GM18508 (cell line): ENCODE measurements around the gene SLC6A5.

ENCODE experiments used
- ATAC-seq: cut with Tn5 transposase; IDR thresholded peaks from one replicate; pipeline ENCODE4 v1.9.1; 2021; ENCODE audit warnings: moderate number of reproducible peaks; ENCODE audit not compliant: insufficient read depth, unreplicated experiment

The SLC6A5 gene

GRCh38 chr11:20596205-20597153 lies 2.9 kb upstream of the SLC6A5 start:
- no peak for ATAC-seq

GRCh38 chr11:20597154-20597679 lies 2.2 kb upstream of the SLC6A5 start:
- no peak for ATAC-seq

GRCh38 chr11:20597680-20598484 lies 1.5 kb upstream of the SLC6A5 start:
- no peak for ATAC-seq

- ATAC-seq = no peak
Measured at GRCh38 chr11:20598492-20598891, 916 bp upstream of the SLC6A5 start.

GRCh38 chr11:20600020-20600346 lies 575 bp downstream of the SLC6A5 start:
- no peak for ATAC-seq

GRCh38 chr11:20600551-20600950 lies 1.1 kb downstream of the SLC6A5 start:
- ATAC-seq = no peak

GRCh38 chr11:20601221-20601914 lies 2.0 kb downstream of the SLC6A5 start:
- ATAC-seq = no peak

- ATAC-seq = no peak
Measured at GRCh38 chr11:20604295-20604803, 4.9 kb downstream of the SLC6A5 start.

- no peak for ATAC-seq
Measured at GRCh38 chr11:20604864-20605601, 5.6 kb downstream of the SLC6A5 start.

GRCh38 chr11:20605602-20606091 lies 6.2 kb downstream of the SLC6A5 start:
- ATAC-seq = no peak

GRCh38 chr11:20608934-20609333 lies 9.5 kb downstream of the SLC6A5 start:
- no peak for ATAC-seq

GRCh38 chr11:20609727-20610707 lies 10.6 kb downstream of the SLC6A5 start:
- ATAC-seq = peak; percentile 87

GRCh38 chr11:20610825-20611224 lies 11.4 kb downstream of the SLC6A5 start:
- ATAC-seq = no peak

GRCh38 chr11:20611445-20611844 lies 12.0 kb downstream of the SLC6A5 start:
- ATAC-seq = no peak

- no peak for ATAC-seq
Measured at GRCh38 chr11:20611892-20612291, 12.5 kb downstream of the SLC6A5 start.

- ATAC-seq = no peak
Measured at GRCh38 chr11:20612416-20612815, 13.0 kb downstream of the SLC6A5 start.

GRCh38 chr11:20616920-20617319 lies 17.5 kb downstream of the SLC6A5 start:
- no peak for ATAC-seq

- ATAC-seq = no peak
Measured at GRCh38 chr11:20617346-20618005, 18.1 kb downstream of the SLC6A5 start.
